OCI-LY1 (cell line): ENCODE results near the gene DNAH14.

ENCODE experiments used
- CTCF ChIP-seq: fragments of 200-600 bp; sonication (generic), shearing (Covaris generic); IDR thresholded peaks from 2 replicates; pipeline ENCODE4 v1.5.1; 2017; ENCODE audit warnings: mild to moderate bottlenecking, antibody characterized with exemption, low read length, moderate library complexity, mixed read lengths
- EZH2 ChIP-seq: fragments of 200-600 bp; sonication (generic), shearing (Covaris generic); IDR thresholded peaks from 2 replicates; pipeline ENCODE4 v1.8.0; 2017; ENCODE audit warnings: borderline replicate concordance, mixed run types, mild to moderate bottlenecking, antibody characterized with exemption, low read length, moderate library complexity, mixed read lengths

- TF ChIP-seq CTCF (no peak), EZH2 (no peak)
These were observed 120.1 kb downstream of the DNAH14 start for GRCh38 chr1:225049594-225049993.
